Measurements from ENCODE around the gene TAGAP.
"Not testable (repeated sequence)": the region's sequence is repeated elsewhere in the genome, so short reads cannot be mapped to it uniquely, and the experiment has no call there.

Gene TAGAP

DNA sequence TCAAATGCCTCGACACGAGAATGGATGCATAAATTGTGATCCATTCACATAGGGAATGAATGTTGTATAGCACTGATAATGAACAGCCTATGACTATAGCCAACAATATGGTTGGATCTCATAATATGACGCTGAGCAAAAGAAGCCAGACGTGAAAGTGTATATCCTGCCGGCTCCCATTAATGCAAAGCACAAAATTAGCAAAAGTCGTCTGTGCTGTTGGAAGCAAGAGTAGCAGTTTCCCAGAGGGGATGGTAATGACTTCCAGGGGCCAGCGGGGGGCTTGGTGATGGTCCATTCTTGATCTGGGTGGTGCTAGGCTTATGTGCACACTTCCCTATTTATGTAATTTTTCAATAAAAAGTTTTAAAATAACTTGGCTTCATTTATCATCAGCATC lies 1.0 kb upstream of the TAGAP start:
- no peak for DNase-seq

DNA sequence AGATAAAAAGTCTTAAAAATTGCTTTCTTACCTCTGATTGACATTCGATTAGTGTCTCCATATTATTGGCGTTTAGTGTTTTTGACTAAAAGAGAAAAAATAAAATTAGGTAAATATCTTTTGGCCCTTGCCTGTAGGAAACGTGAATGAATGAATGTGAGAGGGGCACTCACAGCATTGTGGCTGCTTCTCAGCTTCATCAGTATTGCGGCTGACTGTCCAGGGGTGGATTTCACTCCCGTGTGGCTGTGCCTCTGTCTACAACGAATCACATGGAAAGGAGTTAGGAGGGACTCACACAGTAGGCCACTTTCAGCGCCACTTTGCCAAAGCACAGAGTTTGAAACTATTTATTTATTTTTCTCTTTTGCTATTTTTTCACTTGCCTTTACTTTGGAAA lies 844 bp downstream of the TAGAP start:
- DNase-seq: no peak

DNA sequence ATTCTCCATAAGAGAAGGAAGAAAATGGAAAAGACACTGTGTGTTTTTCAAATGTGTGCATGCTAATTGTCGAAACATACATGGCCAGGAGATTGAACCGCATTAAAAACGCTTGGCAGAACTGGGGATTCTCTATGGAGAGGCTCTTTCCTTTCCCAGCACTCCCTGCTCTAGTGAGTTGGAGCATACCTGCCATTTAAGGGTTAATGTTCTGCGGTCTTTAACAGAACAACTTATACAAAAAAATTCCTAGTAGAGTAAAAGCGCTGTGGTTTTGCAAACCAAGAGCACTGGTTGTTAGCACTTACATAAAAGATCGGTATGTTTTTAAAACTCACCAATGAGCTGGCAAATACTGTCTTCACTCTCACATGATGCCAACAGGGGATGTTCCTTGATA lies 1.5 kb downstream of the TAGAP start:
- no peak for DNase-seq

- no peak for DNase-seq
Measured at GRCh38 chr6:159042826-159043181, 2.0 kb downstream of the TAGAP start.

DNA sequence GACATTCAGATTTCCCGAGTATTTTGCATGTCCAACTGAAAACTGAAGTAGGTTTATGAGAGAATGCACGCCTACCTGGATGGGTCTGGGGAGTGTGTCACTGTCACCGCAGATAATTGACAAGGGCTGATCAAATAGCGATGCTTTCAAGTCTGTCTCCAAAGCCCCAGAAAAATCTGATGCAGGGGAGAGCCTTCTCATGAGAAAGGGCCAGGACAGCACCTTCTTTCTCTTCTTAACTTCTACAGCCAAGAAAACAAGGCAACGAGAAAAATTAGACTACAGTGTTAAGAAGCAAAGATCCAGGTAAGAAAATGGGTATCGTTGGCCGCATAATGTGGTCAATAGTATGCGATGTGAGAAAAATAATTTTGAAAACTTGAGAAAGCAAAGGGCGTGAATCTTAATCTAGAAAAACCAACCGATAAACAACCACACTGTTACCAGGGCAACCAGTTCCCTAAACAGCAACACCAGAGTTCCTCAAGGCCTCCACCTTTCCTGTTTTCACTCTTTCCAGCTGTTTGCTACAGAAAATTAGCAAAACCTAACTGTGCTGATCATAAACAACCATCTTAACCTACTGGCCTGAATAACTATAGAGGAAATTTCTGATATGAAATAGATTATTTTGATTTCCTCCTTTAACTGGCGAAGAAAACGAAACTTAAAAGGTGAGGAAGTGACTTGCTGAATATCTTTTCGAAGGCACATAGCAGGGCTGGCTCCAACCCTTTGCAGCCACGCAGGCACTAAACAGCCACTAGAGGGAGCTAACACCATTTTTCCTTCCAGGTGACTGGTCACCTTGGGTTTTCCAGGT lies 2.6 kb downstream of the TAGAP start:
- peak in 34 of 56 donors; percentile 2 to 65 (median 24) for DNase-seq

DNA sequence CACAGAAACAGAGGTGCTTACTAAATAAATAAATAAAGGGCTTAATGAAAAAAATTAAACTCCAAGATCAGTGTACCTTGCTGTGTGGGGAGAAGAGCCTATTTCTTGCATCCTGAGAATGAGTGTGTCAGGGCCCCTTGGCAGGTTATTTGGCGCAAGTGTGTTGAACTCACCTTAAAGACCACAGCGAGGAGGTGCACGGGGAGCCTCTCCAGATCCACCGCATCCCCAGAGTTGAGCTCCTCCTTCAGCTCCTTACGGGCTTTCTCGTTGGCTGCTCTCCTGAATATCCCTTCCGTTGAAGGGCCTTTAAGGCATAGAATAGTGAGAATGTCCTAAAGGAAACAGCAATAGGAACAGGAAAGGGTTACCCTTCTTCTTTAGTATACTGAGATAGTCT lies 3.6 kb downstream of the TAGAP start:
- no peak for DNase-seq

DNA sequence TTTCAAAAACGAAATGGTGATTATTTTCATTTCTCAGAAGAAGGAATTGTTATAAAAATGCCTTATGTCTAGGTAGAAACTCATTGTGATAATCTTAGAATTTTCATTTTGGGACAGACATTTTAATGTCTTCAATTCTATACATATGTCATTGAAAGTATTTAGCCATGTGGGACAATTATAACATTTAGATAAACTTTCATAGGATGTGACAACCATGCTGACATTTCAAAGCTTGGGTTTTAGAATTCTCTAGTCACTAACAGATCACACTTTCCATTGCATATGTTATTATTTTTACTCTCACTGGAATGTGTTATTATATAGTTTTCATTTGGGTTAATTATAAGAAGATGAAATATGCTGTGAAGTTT lies 4.9 kb downstream of the TAGAP start:
- DNase-seq: no peak

DNA sequence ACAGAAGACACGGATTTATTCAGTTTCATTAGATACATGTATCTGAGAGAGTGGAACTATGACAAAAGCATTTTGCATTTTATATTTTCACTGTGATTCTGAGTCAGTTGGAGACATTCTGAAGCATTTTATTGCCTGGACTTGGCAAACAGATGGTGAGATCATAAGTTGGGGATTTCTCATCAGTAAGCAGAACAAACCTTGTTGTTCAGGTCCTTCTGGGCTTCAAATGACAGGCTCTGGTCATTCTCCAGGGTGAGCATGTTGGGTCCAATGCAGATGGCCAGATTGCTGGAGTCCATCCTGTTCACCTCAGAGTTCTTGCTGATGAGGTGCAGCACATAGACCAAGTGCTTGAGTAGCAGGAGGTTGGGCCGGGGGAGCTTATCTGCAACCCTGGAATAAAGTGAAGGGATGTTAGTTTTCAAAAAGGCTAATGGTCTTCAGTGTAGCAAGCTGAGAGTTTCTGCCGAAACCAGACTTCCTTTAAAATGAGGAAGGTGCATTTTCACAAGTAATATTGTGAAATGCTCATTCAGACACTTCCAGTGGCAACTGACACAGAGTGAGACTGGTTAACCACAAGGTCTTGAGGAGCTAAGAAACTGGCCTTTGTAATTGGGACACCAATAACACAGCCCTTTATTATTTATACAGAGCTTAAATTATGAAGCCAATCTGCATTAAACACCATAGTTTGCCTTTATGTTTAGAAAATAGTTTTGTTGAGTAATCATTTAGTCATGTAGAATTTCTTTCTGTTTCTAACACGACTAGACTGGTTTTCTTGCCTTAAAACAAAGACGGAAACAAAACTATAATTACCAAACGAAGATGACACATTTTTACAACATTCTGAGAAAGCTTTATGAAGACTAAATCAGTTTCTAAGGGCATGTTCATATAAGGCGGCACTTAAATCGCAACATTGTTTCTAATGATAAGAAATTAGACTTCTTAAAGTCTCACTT lies 5.6 kb downstream of the TAGAP start:
- DNase-seq: peak in 2 of 56 donors; percentile 28 to 36

DNA sequence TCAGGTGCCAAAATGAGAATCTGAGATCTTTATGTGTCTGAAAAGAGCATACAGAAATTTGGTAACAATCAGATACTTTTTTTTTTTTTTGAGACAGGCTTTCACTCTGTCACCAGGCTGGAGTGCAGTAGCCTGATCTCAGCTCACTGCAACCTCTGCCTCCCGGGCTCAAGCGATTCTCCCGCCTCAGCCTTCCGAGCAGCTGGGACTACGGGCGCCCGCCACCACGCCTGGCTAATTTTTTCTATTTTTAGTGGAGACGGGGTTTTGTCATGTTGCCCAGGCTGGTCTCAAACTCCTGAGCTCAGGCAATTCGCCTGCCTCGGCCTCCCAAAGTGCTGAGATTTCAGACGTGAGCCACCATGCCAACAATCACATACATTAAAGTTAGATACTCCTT lies 6.5 kb downstream of the TAGAP start:
- DNase-seq: not testable (repeated sequence)

GRCh38 chr6:159037756-159038290 lies 7.0 kb downstream of the TAGAP start:
- no peak for DNase-seq

- DNase-seq: no peak
Measured at GRCh38 chr6:159036673-159037072, 8.1 kb downstream of the TAGAP start.

GRCh38 chr6:159035891-159036290 lies 8.9 kb downstream of the TAGAP start:
- DNase-seq: no peak

GRCh38 chr6:159033160-159034049 lies 11.4 kb downstream of the TAGAP start:
- DNase-seq: no peak

- no peak for DNase-seq
Measured at GRCh38 chr6:159031846-159032245, 12.9 kb downstream of the TAGAP start.

DNA sequence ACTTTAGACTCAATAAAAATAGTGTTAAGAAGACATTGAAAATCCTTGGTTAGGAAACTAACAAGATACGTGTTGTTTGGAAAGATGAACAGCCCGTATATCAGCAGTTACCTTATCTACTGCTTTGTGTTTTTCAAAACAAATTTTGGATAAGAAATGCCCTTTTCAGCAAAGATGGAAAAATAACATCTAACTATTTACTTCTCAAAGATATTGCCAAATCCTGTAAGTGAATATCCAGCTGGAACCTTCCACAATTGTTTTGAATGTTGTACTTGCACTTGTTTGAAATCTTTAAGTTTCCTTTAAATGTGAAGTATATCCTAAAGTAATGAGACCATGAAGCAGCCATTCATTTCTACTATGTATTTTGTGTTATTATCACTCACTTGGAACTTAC lies 14.6 kb downstream of the TAGAP start:
- no peak for DNase-seq

GRCh38 chr6:159025224-159025623 lies 19.6 kb downstream of the TAGAP start:
- DNase-seq: not testable (repeated sequence)

DNA sequence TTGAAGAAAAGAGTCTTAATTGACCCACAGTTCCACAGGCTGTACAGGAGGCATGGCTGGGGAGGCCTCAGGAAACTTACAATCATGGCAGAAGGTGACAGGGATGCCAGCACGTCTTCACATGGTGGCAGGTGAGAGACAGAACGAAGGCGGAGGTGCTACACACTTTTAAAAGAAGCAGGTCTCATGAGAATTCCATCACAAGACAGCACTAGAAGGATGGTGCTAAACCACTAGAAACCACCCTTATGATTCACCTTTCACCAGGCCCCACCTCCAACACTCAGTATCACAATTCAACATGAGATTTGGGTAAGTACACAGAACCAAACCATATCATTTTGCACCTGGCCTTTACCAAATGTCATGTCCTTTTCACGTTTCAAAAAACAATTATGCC lies 20.9 kb downstream of the TAGAP start:
- no peak for DNase-seq

DNA sequence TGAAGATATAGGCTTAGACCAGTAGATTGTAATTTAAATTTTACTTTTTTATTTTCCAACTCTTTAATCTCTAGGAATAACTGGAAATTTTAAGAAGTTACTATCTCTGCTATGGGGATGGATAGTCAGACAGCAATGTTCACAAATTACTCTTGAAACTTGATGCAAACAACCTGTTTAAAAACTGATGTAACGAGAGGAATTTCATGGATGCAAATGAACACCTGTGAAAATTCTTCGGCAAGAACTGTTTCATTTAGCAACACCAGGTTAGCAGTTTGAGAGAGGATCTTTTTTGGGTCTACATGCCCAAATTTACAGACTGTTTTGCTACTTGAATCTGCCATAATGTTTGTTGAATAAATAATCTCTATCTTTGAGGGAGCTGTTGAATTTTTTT lies 24.8 kb downstream of the TAGAP start:
- DNase-seq: no peak

- no peak for DNase-seq
Measured at GRCh38 chr6:159017757-159018559, 26.8 kb downstream of the TAGAP start.

- DNase-seq: no peak
Measured at GRCh38 chr6:159014406-159014805, 30.4 kb downstream of the TAGAP start.

All from amygdala (tissue), 56 donors.